MM.1S (cell line): ENCODE measurements around the gene FADS1.

ENCODE experiments used
- CTCF ChIP-seq: fragments of 300-600 bp; sonication (generic); IDR thresholded peaks from 2 replicates; pipeline ENCODE4 v1.5.1; 2016; ENCODE audit warnings: antibody characterized with exemption, low read length, mixed read lengths
- EZH2 ChIP-seq: fragments of 300-600 bp; sonication (generic); optimal IDR thresholded peaks from 2 replicates; pipeline ENCODE3; 2017; ENCODE audit warnings: low read depth, mild to moderate bottlenecking, antibody characterized with exemption, low read length, mixed read lengths

DNA sequence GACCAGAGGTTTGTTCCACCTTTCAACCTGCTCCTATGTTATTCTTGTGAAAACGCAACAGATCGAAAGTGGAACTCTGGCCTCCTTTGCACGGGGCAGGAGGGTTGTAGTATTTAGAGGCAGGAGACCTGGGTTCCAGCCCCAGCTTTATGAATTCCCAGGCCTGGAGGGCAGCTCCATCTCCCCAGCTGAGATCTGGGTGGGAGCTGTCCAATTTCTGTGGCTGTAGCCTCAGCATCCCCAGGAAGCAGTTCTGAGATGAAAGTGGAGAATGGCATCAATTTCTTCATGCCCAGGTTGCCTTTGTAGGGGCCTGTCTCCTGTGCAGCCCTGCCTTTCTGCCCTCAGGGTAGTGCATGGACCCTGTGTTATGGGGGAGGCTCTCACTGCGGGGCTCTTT lies 15.4 kb upstream of the FADS1 start:
- TF ChIP-seq CTCF, result no peak
- TF ChIP-seq EZH2, result no peak
